Endothelial cell of umbilical vein (primary cell): ENCODE results near the gene KY. TPM values are rescaled to one million over a fixed set of nuclear protein-coding genes. Genes with fewer than 3 reads are reported as not detected.

ENCODE experiments used
- BruUV-seq: library from RNA; stranded (reverse); fragments of 400-500 nt; replicated peaks from 2 replicates; lab custom pipeline; 2021; lab: Mats Ljungman, UMichigan
- CTCF ChIA-PET: fragments of 300-600, 350-600 bp; sonication (Branson Sonifier 250); formaldehyde crosslinking; loops from one replicate; lab custom pipeline; 2021; ENCODE audit warnings: antibody characterized with exemption, inconsistent platforms; lab: Charles Lee
- POLR2A ChIA-PET: fragments of 300-600, 350-600 bp; sonication (Branson Sonifier 250); formaldehyde crosslinking; loops from one replicate; lab custom pipeline; 2021; ENCODE audit warnings: antibody characterized with exemption, inconsistent platforms; lab: Charles Lee
- DNase-seq: peaks from one replicate; pipeline ENCODE4 v3.0.0-alpha.2; 2011; ENCODE audit warnings: low read depth, low spot score
- FAIRE-seq: peaks from 2 replicates; lab custom pipeline; 2011; peaks lifted over from hg19 to GRCh38; lab: Jason Lieb, UNC
- H2AFZ ChIP-seq: 2 replicates; pipeline ENCODE4 v1.6.0; 2012; ENCODE audit warnings: low read depth, low read length, control low read depth, inconsistent platforms
- H3K27ac ChIP-seq: 2 replicates; pipeline ENCODE4 v1.5.1; 2011; ENCODE audit warnings: low read depth, mild to moderate bottlenecking, control low read depth, low read length, moderate library complexity; ENCODE audit not compliant: insufficient read depth
- H3K27me3 ChIP-seq, 2 experiments: 2 replicates each; pipeline versions ENCODE4 v1.6.0 to v1.6.1; 2011; ENCODE audit warnings: low read length in 2 of 2, mixed read lengths in 1 of 2; ENCODE audit not compliant: control insufficient read depth in 2 of 2, insufficient read depth in 2 of 2
- H3K36me3 ChIP-seq, 2 experiments: 2 replicates in 1 of 2; 3 replicates in 1 of 2; pipeline ENCODE4 v1.5.1; 2011; ENCODE audit warnings: low read length in 2 of 2, mild to moderate bottlenecking in 1 of 2, moderate library complexity in 1 of 2; ENCODE audit not compliant: control insufficient read depth in 2 of 2, insufficient read depth in 2 of 2; ENCODE audit errors: extremely low read depth in 1 of 2
- H3K4me1 ChIP-seq: 3 replicates; pipeline ENCODE4 v1.5.1; 2011; ENCODE audit warnings: mild to moderate bottlenecking, low read length; ENCODE audit not compliant: control insufficient read depth, insufficient read depth; ENCODE audit errors: extremely low read depth
- H3K4me2 ChIP-seq: 2 replicates; pipeline ENCODE4 v1.6.1; 2011; ENCODE audit warnings: low read length, control low read depth, mixed read lengths; ENCODE audit not compliant: insufficient read depth
- H3K4me3 ChIP-seq, 3 experiments: fragments of 200-600 bp in 1 of 3; sonication (generic), shearing (Covaris generic) in 1 of 3; replicated peaks in 1 of 3; 2 replicates each; pipeline ENCODE4 v1.5.1; 2011 to 2016; ENCODE audit warnings: control low read depth in 3 of 3, low read length in 3 of 3, mild to moderate bottlenecking in 2 of 3, inconsistent platforms in 1 of 3, low read depth in 1 of 3, moderate library complexity in 1 of 3; ENCODE audit not compliant: insufficient read depth in 1 of 3
- H3K79me2 ChIP-seq: 2 replicates; pipeline ENCODE4 v1.6.0; 2012; ENCODE audit warnings: low read length, inconsistent platforms; ENCODE audit not compliant: control insufficient read depth, insufficient read depth
- H3K9ac ChIP-seq: replicated peaks from 2 replicates; pipeline ENCODE3; 2011; ENCODE audit warnings: low read length, control low read depth; ENCODE audit not compliant: insufficient read depth; ENCODE audit errors: extremely low read depth
- H3K9me1 ChIP-seq: replicated peaks from 3 replicates; pipeline ENCODE4 v1.6.0; 2011; ENCODE audit warnings: mild to moderate bottlenecking, low read length; ENCODE audit not compliant: control insufficient read depth, insufficient read depth; ENCODE audit errors: extremely low read depth
- H3K9me3 ChIP-seq: replicated peaks from 2 replicates; pipeline ENCODE4 v1.5.1; 2012; ENCODE audit warnings: low read length, inconsistent platforms; ENCODE audit not compliant: control insufficient read depth, insufficient read depth
- H4K20me1 ChIP-seq: replicated peaks from 2 replicates; pipeline ENCODE3; 2011; ENCODE audit warnings: mild to moderate bottlenecking, low read length; ENCODE audit not compliant: control insufficient read depth, insufficient read depth; ENCODE audit errors: extremely low read depth
- CTCF ChIP-seq, 2 donors: IDR thresholded peaks; 1 replicate in 1 of 2; 2 replicates in 1 of 2; pipeline ENCODE4 v1.5.1; 2011; ENCODE audit warnings: low read length in 2 of 2, mild to moderate bottlenecking in 2 of 2, moderate library complexity in 2 of 2, control low read depth in 1 of 2, inconsistent platforms in 1 of 2, low read depth in 1 of 2; ENCODE audit not compliant: insufficient read depth in 1 of 2; ENCODE audit errors: extremely low read depth in 1 of 2
- EZH2 ChIP-seq: IDR thresholded peaks from 2 replicates; pipeline ENCODE4 v1.6.1; 2012; ENCODE audit warnings: borderline replicate concordance, low read depth, mild to moderate bottlenecking, moderate library complexity, low read length, inconsistent platforms; ENCODE audit not compliant: severe bottlenecking
- FOS ChIP-seq: IDR thresholded peaks from 2 replicates; pipeline ENCODE4 v1.6.1; 2011; ENCODE audit warnings: mild to moderate bottlenecking, low read length, moderate library complexity, borderline replicate concordance; ENCODE audit not compliant: insufficient read depth
- GATA2 ChIP-seq: IDR thresholded peaks from 2 replicates; pipeline ENCODE4 v1.7.0; 2011; ENCODE audit warnings: low read depth, mild to moderate bottlenecking, moderate library complexity, mixed read lengths, low read length; ENCODE audit not compliant: insufficient read length, insufficient read depth
- JUN ChIP-seq: IDR thresholded peaks from 2 replicates; pipeline ENCODE4 v1.6.1; 2011; ENCODE audit warnings: borderline replicate concordance, low read depth; ENCODE audit not compliant: insufficient read length, insufficient read depth
- MYC ChIP-seq: IDR thresholded peaks from one replicate; pipeline ENCODE4 v1.6.1; 2011; ENCODE audit warnings: mild to moderate bottlenecking, low read depth, low read length
- POLR2A ChIP-seq: IDR thresholded peaks from 2 replicates; pipeline ENCODE4 v1.6.1; 2012; ENCODE audit warnings: low read depth, mild to moderate bottlenecking, control low read depth, low read length
- POLR2AphosphoS5 ChIP-seq: IDR thresholded peaks from 2 replicates; pipeline ENCODE4 v1.6.1; 2012; ENCODE audit warnings: low read depth, mild to moderate bottlenecking, control low read depth, low read length, moderate library complexity; ENCODE audit not compliant: insufficient read depth
- dilution Hi-C: fragments of 300-500 bp; cut with MboI; formaldehyde crosslinking; loops from one replicate; pipeline ENCODE4 v1.15.0; 2019; ENCODE audit warnings: low sequenced_read_pairs; ENCODE audit not compliant: extremely low pct_ligation_motif_present
- intact Hi-C: fragments of 100-400 bp; cut with micrococcal nuclease; formaldehyde crosslinking; loops from one replicate; pipeline ENCODE4 v1.10.0; 2022
- polyA plus RNA-seq, 4 experiments: library from polyadenylated mRNA; depleted of rRNA in 3 of 4; stranded (reverse) in 3 of 4; unstranded in 1 of 4; fragments of >200 nt; gene quantifications; 2 replicates each; pipeline versions ENCODE4 v1.2.1 to v1.2.3, GENCODE V29; 2011 to 2012; ENCODE audit warnings: missing spikeins in 1 of 4
- total RNA-seq: library from RNA; stranded (reverse); gene quantifications from 2 replicates; pipeline ENCODE4 v1.2.3, GENCODE V29; 2021
- TF ChIP-seq, protein P1 (sequence below): IDR thresholded peaks from 2 replicates; pipeline ENCODE4 v1.6.1; 2011; ENCODE audit not compliant: insufficient read depth, insufficient read length

Gene KY
- total and polyA plus RNA-seq, 2 donors (not counting 3 experiments of a cell fraction or from before 2014, with no cell fraction given): not detected

DNA sequence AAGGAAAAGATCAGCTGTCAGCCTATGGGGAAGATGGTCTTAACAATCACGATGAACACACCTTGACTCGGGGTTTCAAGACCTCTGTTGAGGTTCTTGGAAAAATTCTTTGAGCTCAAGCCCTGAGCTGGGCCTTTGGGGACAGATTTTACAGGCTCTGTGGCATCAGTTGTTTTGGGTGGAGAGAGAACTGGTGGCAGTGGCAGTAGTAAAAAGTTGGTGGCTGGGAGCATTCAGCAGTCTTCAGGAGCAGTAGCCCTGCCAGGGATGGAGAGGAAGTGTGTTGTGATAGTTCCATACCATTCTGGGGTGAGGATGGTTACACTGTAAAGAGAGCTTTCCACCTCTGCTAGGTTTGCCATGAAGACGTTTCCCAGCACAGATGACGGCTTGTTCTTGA is 4.9 kb upstream of the KY start:
- no peaks in the 10 kb centered on the region for H3K36me3 ChIP-seq
- DNase-seq (no peak), FAIRE-seq (no peak)
- H3K4me1 ChIP-seq: no peaks in the 10 kb centered on the region
- H3K9me3 ChIP-seq: no peaks in the 10 kb centered on the region
- BruUV-seq: no TSS peak
- H3K27me3 ChIP-seq: peaks cover 4 to 7% of the 10 kb centered on the region in 2 experiments
- no peak overlapping the region for H3K4me2 ChIP-seq
- POLR2A ChIA-PET: no interaction called here
- TF ChIP-seq CTCF (IDR thresholded peaks at IDR 0.05; ENCODE audit: extremely low read depth in 1 of 2, insufficient read depth in 1 of 2, low read depth in 1 of 2, low read length in 2 of 2) (no peak), GATA2 (no peak), JUN (no peak), POLR2A (no peak), MYC (no peak), FOS (no peak), POLR2AphosphoS5 (no peak), EZH2 (no peak)
- TF ChIP-seq, protein P1, sequence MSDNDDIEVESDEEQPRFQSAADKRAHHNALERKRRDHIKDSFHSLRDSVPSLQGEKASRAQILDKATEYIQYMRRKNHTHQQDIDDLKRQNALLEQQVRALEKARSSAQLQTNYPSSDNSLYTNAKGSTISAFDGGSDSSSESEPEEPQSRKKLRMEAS: no peak
- intact Hi-C loops (no loop called here), dilution Hi-C loops (no loop called here)
- no peaks in the 10 kb centered on the region for H4K20me1 ChIP-seq
- no peak overlapping the region for H3K27ac ChIP-seq
- no peak overlapping the region for H2AFZ ChIP-seq
- H3K9ac ChIP-seq: no peak overlapping the region
- H3K4me3 ChIP-seq: no peak overlapping the region
- H3K9me1 ChIP-seq: no peaks in the 10 kb centered on the region
- no peaks in the 10 kb centered on the region for H3K79me2 ChIP-seq
- CTCF ChIA-PET: no interaction called here
